Head of caudate nucleus (tissue), 42 donors: ENCODE results near the gene GHRL.

ENCODE experiments used
- DNase-seq, 42 donors: peaks; one replicate each; pipeline versions ENCODE4 v3.0.0 to v3.0.0-alpha.2; 2020 to 2021; ENCODE audit warnings: mixed read lengths in 7 of 42
- intact Hi-C: fragments of 100-400 bp; cut with DNase I; formaldehyde crosslinking; loops from one replicate; pipeline ENCODE4 v1.15.0; 2022

GHRL gene

GRCh38 chr3:10292505-10293419 lies at the start of gene GHRL:
Gene GHRL, minus strand, starts transcription at chr3:10292947. Its CDS starts 2,767 bp downstream, at chr3:10290180.
- intact Hi-C loops: no loop called here
- DNase-seq: peak in 1 of 42 donors; percentile 22

DNA sequence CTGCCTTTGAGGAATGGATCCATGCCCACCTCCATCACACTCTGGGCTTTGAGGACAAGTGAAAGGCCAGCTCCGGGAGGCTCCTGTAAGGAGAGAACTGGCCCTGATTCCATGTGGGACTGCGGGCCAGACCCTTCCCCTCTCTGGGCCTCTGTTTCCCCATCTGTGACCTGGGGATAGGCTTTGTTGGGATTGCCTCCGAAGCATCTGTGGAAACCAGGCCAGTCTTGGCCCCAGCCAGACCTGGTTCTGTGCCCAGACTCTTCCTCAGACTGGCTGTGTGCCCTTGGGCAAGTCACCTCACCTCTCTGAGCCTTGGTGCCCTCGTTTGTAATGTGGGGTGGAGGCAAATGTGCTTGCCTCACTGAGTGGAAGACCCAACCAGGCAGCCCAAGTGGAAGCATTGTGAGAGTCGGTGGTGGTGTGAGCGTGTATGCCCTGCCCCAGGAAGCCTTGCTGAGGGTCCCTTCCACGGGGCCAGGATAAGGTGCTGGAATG lies 49.2 kb upstream of the GHRL start:
- no peak for DNase-seq
- intact Hi-C loops: loop anchor here (5.0 kb wide), 1 partner anchor 395 kb away; no protein-coding TSS in a partner anchor

GRCh38 chr3:10340476-10340875 lies 47.7 kb upstream of the GHRL start:
- intact Hi-C loops: loop anchor here (5.0 kb wide), 1 partner anchor 397 kb away; no protein-coding TSS in a partner anchor
- DNase-seq: peak in 39 of 42 donors; percentile 29 to 87 (median 61)

- DNase-seq: no peak
- intact Hi-C loops: loop anchor here (5.0 kb wide), 1 partner anchor 397 kb away; no protein-coding TSS in a partner anchor
These were observed 47.3 kb upstream of the GHRL start for GRCh38 chr3:10340046-10340445.

DNA sequence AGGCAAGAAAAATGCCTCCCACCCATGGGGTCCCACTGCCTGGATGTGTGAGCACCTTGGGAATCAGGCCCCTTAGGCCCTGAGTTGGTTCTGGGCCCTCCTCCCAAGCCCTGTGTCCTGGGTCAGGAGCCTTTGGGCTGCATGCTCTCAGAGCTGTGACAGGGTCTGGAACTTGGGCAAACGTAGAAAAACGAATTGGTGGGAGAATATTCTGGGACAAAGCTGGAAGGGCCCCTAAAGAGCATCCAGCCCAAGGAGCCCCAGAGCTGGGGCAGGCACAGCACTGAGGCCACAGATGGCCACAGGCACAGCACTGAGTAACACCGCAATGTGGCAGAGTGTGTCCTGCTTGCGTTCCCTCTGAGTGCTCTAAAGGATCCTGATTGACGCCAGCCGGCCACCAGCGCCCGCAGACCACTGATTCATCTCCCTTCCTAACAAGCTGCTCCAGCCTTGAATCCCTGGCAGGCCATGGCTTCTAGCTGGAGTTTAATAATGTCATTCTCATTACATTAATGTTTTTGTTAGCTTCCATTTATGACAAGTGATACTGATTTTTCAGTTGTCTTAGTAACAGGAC lies 46.7 kb upstream of the GHRL start:
- intact Hi-C loops: no loop called here
- no peak for DNase-seq

- intact Hi-C loops: no loop called here
- DNase-seq: no peak
These were observed 46.0 kb upstream of the GHRL start for GRCh38 chr3:10338591-10339353.

GRCh38 chr3:10338164-10338470 lies 45.4 kb upstream of the GHRL start:
- peak in 11 of 42 donors; percentile 21 to 69 (median 40) for DNase-seq
- intact Hi-C loops: no loop called here

DNA sequence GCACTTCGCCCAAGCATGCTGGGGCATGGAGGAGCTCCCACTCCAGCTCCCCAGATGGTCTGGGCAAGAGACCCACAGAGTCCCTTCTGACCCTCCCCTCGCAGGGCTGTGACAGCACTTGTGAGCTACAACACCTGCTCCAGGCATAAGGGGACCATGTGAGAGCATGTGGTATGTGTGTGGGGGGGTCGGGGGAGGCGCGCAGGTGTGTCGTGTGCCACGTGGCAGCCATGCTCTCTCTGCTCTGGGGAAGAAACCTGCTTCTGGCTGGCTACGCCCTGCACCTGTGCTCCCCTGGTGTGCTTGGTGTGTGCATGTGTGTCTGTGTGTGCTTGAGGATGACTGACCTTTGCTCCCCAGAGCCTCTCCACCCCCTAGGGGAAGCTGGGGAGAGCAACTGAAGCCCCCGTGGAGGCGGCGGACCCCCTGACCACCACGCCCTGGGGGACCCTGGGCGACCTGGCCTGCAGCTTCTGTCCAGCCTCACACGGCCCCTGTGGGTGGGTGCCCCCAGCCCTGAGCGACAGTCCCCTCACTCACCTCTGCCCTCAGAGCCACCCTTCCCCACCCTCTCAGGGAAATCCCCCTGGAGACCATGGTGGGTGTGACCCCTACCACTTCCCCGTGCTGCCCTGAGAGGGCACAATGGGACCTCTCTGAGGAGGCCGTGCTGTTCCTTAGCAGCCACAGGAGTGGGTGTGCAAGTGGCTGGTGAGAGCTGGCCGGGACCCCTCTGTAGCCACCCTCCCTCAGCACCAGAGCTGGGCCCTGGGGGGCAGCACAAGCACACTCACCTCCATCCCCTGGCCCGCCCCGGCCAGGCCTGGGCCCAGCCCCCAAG lies 44.8 kb upstream of the GHRL start:
- intact Hi-C loops: no loop called here
- DNase-seq: peak in 2 of 42 donors; percentile 25 to 28

GRCh38 chr3:10336761-10337160 lies 44.0 kb upstream of the GHRL start:
- DNase-seq: no peak
- intact Hi-C loops: no loop called here

DNA sequence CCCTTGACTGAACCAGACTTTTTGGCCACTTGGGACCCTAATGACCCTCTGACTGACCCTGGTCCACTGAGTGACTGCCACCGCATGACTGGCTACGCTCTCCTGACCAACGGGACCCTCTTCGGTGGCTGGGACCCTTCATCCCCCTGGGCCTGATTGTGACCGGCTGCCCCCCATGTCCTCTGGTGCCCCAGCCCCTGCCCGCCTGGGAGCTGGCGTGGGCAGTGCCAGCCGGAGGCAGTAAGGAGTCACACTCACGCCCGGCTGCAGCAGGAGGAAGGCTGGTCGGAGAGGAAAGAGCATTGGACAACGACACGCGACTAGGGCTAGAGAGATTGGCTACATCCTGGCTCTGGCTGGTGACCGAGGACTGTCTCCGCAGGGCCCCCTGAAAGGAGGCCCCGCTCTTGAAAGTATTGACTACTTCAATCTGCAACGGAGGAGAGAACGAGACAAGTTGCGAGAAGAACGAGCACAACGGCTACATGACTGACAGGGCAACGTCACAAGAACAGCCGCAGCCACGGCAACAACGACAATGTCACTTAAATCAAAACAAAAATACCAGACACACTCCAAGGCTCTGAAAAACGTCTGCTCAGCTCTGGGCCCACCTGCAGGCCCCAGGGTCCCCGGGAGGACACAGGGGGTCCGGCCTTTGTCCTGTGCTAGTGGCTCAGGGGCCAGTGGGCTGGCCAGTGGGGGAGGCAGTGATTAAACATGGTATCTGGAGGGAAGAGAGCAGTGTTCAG lies 43.3 kb upstream of the GHRL start:
- DNase-seq: peak in 1 of 42 donors; percentile 33

GRCh38 chr3:10335190-10335738 lies 42.5 kb upstream of the GHRL start:
- intact Hi-C loops: no loop called here
- no peak for DNase-seq

More for the DNA sequence above, 43.3 kb upstream of the GHRL start:
- intact Hi-C loops: no loop called here

- intact Hi-C loops: no loop called here
- peak in 40 of 42 donors; percentile 14 to 89 (median 57) for DNase-seq
These were observed 41.7 kb upstream of the GHRL start for GRCh38 chr3:10334459-10334858.

GRCh38 chr3:10334042-10334441 lies 41.3 kb upstream of the GHRL start:
- intact Hi-C loops: no loop called here
- peak in 2 of 42 donors; percentile 24 to 41 for DNase-seq

- no peak for DNase-seq
- intact Hi-C loops: no loop called here
These were observed 40.6 kb upstream of the GHRL start for GRCh38 chr3:10333349-10333650.

- intact Hi-C loops: no loop called here
- DNase-seq: no peak
These were observed 40.0 kb upstream of the GHRL start for GRCh38 chr3:10332481-10333348.

DNA sequence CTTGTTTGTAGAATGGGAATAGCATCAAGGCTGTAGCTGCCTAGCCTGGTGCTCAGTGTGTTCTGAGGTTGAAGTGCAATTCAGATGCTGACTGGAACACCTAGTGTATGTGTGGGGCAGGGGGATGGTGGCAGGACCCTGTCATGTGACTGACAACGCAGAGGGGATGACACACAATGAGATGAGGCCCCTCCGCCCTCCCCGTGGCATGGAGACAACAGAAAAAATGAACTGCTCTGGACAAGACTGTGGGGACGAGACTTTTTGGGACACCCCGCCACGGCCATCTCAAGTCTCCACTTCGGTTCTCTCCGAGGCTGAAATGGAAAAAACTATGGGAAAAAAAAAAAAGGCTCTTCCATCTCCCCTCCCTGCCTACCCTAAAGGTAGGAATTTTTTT lies 38.6 kb upstream of the GHRL start:
- DNase-seq: no peak
- intact Hi-C loops: no loop called here

DNA sequence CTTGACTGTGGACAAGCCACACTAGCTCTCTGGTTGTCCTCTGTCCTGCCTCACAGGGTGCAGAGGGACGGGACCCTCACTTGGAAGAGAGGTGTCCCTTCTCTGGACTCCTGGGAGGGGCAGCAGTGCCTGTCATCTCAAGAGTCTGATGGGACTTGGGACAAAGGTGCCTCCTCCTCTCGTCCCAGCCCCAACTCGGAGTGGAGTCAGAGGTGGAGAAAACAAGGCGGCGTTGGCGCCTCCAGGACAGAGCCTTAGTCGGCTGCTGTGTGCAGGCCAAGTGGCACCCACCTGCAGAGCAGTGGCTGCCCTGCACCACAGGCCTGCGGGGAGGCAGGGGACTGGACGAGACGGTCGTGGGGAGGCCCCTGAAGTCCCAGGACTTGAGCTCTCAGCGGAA lies 37.6 kb upstream of the GHRL start:
- no peak for DNase-seq
- intact Hi-C loops: no loop called here
